HG02884 (cell line): ENCODE results near the gene NKD2.

ENCODE experiments used
- ATAC-seq: cut with Tn5 transposase; IDR thresholded peaks from one replicate; pipeline ENCODE4 v1.9.1; 2021; ENCODE audit warnings: mild to moderate bottlenecking, moderate library complexity; ENCODE audit not compliant: unreplicated experiment

Gene NKD2

GRCh38 chr5:1083823-1084605 lies 75.4 kb downstream of the NKD2 start:
- ATAC-seq: no peak

DNA sequence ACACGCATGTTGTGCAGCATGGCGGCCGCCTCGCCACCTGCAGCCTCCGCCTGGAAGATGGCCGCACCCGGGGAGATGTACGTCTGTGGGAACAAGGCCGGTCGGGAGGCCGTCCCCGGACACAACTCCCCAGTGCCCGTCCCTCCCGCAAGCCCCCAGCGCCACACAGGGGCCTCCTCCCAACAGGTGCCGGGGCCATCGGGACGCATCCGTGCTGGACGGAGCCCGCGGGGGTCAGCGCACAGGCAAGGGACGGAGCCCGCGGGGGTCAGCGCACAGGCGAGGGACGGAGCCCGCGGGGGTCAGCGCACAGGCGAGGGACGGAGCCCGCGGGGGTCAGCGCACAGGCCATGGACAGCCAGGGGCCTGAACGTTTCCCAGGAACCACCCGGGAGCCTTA lies 76.8 kb downstream of the NKD2 start:
- no peak for ATAC-seq

DNA sequence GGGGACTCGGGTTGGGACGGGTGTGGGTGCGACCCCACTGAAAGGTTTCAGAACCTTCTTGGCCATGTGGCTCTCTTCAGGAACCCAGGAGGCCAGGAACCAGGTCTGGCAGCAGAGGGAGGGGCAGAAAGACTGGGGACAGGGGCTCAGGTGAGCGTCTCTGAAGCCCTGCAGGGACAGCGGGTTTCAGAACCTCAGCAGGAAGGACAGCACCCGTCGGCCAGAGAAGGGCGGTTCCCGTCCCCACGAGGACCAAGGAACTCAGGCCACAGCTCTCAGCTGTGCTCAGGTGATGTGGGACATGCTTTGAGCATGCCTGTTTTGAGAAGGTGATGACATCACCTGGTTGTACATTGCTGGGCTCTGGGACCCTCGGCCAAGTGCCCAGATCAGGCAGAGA lies 77.5 kb downstream of the NKD2 start:
- ATAC-seq: no peak

DNA sequence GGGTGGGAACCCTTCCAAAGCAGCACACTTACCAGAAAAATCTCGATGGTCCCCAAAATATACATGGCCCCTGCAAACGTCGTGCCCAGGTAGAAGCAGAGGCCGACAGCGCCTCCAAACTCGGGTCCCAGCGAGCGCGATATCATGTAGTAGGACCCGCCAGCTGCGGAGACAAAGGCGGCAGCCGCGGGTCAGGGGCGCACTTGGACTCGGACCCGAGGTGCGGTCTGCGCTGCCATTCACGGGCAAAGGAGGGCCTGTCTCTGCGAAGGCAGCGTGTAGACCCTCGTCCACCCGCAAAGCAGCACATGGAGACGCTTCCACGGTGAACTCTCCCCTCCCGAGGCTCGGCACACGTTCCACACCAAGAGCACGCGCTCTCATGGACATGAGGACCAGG lies 78.3 kb downstream of the NKD2 start:
- ATAC-seq: no peak

DNA sequence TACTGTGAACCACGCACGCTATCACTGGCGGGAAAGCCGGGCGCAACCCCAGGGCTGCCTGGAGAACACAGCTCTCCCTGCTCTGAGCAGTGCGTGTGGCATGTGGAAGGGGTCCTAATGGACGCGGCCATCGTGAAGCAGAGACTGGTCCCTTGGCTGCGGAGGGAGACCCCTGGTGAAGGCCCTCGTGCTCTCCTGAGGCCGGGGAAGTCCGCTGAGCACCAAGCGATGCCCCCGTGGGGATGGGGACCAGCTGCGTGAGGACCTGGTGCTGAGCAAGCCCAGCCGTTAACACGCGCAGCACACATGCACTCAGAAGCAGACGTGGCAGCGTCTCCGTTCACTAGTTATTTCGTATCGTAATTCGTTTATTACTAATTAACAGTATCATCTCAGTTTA lies 78.8 kb downstream of the NKD2 start:
- ATAC-seq: no peak

DNA sequence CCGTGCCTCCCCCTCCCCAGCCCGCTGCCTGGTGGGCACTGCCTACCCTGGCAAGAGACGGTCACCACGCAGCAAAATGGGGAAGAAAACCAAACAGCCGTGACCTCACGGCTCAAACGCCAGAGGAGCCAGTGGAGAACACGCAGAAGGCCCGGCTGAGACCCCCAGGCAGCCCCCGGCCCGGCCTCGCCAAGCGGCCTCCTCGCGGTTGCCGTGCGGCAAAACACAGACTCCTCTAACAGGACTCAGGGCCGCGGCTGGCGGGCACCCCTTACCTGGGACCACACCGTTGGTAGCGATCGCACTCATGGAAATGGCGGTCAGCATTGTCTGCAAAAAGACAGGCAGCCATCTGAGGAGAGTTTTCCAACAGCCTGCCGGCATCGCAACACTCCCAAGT lies 79.4 kb downstream of the NKD2 start:
- ATAC-seq: no peak
